Hematopoietic multipotent progenitor cell treated with erythropoietin and hydrocortisone succinate and interleukin-3 and kit ligand, for 17 days (in vitro differentiated cells): ENCODE measurements around the gene TNFRSF13B.
"Not testable (repeated sequence)": the region's sequence is repeated elsewhere in the genome, so short reads cannot be mapped to it uniquely, and the experiment has no call there.

Experiments
- DNase-seq: peaks from one replicate; pipeline ENCODE4 v3.0.0-alpha.2; 2015; ENCODE audit warnings: low spot score

The TNFRSF13B gene

GRCh38 chr17:16971458-16972338 lies at the start of gene TNFRSF13B:
Gene TNFRSF13B (minus strand): TSS chr17:16972118. CDS start chr17:16972075, 43 bp downstream.
- DNase-seq, result no peak

- DNase-seq, result no peak
Measured at GRCh38 chr17:17021194-17021863, 49.4 kb upstream of the TNFRSF13B start.

- no peak for DNase-seq
Measured at GRCh38 chr17:17020821-17021193, 48.9 kb upstream of the TNFRSF13B start.

- no peak for DNase-seq
Measured at GRCh38 chr17:17019891-17020456, 48.1 kb upstream of the TNFRSF13B start.

- DNase-seq, result no peak
Measured at GRCh38 chr17:17019430-17019762, 47.5 kb upstream of the TNFRSF13B start.

GRCh38 chr17:17018612-17019429 lies 46.9 kb upstream of the TNFRSF13B start:
- DNase-seq, result no peak

- no peak for DNase-seq
Measured at GRCh38 chr17:17018021-17018441, 46.1 kb upstream of the TNFRSF13B start.

GRCh38 chr17:17017343-17018014 lies 45.6 kb upstream of the TNFRSF13B start:
- DNase-seq, result no peak

- DNase-seq, result not testable (repeated sequence)
Measured at GRCh38 chr17:17016199-17017197, 44.6 kb upstream of the TNFRSF13B start.

GRCh38 chr17:17015230-17015629 lies 43.3 kb upstream of the TNFRSF13B start:
- DNase-seq, result no peak

GRCh38 chr17:17014748-17015124 lies 42.8 kb upstream of the TNFRSF13B start:
- DNase-seq, result not testable (repeated sequence)

- not testable (repeated sequence) for DNase-seq
Measured at GRCh38 chr17:17013828-17014747, 42.2 kb upstream of the TNFRSF13B start.

- not testable (repeated sequence) for DNase-seq
Measured at GRCh38 chr17:17011043-17011907, 39.4 kb upstream of the TNFRSF13B start.

GRCh38 chr17:17010545-17011034 lies 38.7 kb upstream of the TNFRSF13B start:
- DNase-seq, result not testable (repeated sequence)

- not testable (repeated sequence) for DNase-seq
Measured at GRCh38 chr17:17009972-17010371, 38.1 kb upstream of the TNFRSF13B start.

- not testable (repeated sequence) for DNase-seq
Measured at GRCh38 chr17:17008621-17009397, 36.9 kb upstream of the TNFRSF13B start.

GRCh38 chr17:17007891-17008290 lies 36.0 kb upstream of the TNFRSF13B start:
- DNase-seq, result not testable (repeated sequence)
